ENCODE results near the gene TCF7L2.
A peak's percentile ranks its signal among the peaks of the same experiment; 100 is the strongest.

TCF7L2 gene

GRCh38 chr10:113100281-113100680, 150.2 kb downstream of the TCF7L2 start:
- no peak for TF ChIP-seq CTCF (IDR thresholded peaks at IDR 0.05)

GRCh38 chr10:113103131-113103840, 153.2 kb downstream of the TCF7L2 start:
- no peak for TF ChIP-seq CTCF (IDR thresholded peaks at IDR 0.05)

- TF ChIP-seq CTCF (IDR thresholded peaks at IDR 0.05), result no peak
Measured at GRCh38 chr10:113104047-113104446, 154.0 kb downstream of the TCF7L2 start.

GRCh38 chr10:113108194-113108835, 158.3 kb downstream of the TCF7L2 start:
- peak; percentile 54 for TF ChIP-seq CTCF (IDR thresholded peaks at IDR 0.05)

GRCh38 chr10:113108948-113109347, 158.9 kb downstream of the TCF7L2 start:
- no peak for TF ChIP-seq CTCF (IDR thresholded peaks at IDR 0.05)

GRCh38 chr10:113111260-113111659, 161.2 kb downstream of the TCF7L2 start:
- TF ChIP-seq CTCF (IDR thresholded peaks at IDR 0.05), result no peak

GRCh38 chr10:113111900-113112853, 162.1 kb downstream of the TCF7L2 start:
- no peak for TF ChIP-seq CTCF (IDR thresholded peaks at IDR 0.05)

Data from LNCAP (cell line).